GM19193 (cell line): Measurements from ENCODE around the gene MESP2.

ENCODE experiments used
- POLR2A ChIP-seq: IDR thresholded peaks from 4 replicates; pipeline ENCODE4 v1.6.1; 2011; ENCODE audit not compliant: insufficient read depth, insufficient read length; ENCODE audit errors: extremely low read depth

MESP2 gene, protein sequence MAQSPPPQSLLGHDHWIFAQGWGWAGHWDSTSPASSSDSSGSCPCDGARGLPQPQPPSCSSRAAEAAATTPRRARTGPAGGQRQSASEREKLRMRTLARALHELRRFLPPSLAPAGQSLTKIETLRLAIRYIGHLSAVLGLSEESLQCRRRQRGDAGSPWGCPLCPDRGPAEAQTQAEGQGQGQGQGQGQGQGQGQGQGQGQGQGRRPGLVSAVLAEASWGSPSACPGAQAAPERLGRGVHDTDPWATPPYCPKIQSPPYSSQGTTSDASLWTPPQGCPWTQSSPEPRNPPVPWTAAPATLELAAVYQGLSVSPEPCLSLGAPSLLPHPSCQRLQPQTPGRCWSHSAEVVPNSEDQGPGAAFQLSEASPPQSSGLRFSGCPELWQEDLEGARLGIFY

DNA sequence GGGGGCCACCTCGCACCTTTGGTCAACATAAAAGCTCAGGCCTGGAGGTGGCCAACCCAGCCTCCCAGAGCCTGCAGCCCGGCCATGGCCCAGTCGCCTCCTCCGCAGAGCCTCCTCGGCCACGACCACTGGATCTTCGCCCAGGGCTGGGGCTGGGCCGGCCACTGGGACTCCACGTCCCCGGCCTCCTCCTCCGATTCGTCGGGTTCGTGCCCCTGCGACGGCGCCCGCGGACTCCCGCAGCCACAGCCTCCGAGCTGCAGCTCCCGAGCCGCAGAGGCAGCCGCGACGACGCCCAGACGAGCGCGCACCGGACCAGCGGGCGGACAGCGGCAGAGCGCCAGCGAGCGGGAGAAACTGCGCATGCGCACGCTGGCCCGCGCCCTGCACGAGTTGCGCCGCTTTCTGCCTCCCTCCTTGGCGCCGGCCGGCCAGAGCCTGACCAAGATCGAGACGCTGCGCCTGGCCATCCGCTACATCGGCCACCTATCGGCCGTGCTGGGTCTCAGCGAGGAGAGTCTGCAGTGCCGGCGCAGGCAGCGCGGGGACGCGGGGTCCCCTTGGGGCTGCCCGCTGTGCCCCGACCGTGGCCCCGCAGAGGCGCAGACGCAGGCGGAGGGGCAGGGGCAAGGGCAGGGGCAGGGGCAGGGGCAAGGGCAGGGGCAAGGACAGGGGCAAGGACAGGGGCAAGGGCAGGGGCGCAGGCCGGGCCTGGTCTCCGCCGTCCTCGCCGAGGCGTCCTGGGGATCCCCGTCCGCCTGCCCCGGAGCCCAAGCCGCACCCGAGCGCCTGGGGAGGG, at the start of gene MESP2:
TSS of gene MESP2 (plus strand) at position 59 of the 799 bp plus-strand sequence. CDS start at position 85, 26 bp downstream.
- no peak for TF ChIP-seq POLR2A

DNA sequence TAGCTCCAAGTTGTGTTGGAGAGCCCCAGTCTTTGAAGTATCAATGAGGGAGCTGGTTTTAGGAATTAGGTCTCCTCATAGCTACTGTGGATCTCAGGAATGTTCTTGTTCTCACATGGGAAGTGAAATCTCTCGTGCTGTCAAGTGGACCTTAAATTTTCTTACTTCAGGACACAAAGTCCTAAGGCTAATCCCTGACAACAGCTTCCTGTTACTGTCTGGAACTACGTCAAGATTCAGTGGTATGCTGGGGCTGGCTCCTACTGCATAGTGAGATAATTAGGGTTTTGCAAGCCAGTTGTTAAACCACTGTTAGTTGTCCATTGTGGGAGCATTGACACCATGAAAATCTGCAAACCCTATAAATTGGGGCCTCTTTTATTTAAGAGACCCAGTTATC, 47.9 kb upstream of the MESP2 start:
- TF ChIP-seq POLR2A: no peak

DNA sequence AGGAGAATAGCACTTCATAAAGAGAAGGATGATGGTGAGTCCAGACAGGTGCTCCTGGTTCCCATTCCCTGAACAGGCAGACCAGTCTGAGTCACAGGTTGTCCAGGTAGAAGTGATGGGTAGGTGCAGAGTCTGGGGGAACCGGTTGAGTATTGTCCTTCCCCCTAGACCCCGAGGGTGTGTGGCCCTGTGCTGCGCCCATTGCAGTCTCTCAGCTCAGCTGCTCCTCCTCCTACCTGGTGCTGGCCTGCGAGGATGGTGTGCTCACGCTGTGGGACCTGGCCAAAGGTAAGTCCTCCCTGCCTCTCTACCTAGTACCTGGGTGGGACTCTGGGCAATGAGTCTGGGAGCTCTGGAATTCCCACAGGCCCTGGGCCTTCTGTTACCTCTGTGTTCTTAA, 44.9 kb upstream of the MESP2 start:
- no peak for TF ChIP-seq POLR2A

DNA sequence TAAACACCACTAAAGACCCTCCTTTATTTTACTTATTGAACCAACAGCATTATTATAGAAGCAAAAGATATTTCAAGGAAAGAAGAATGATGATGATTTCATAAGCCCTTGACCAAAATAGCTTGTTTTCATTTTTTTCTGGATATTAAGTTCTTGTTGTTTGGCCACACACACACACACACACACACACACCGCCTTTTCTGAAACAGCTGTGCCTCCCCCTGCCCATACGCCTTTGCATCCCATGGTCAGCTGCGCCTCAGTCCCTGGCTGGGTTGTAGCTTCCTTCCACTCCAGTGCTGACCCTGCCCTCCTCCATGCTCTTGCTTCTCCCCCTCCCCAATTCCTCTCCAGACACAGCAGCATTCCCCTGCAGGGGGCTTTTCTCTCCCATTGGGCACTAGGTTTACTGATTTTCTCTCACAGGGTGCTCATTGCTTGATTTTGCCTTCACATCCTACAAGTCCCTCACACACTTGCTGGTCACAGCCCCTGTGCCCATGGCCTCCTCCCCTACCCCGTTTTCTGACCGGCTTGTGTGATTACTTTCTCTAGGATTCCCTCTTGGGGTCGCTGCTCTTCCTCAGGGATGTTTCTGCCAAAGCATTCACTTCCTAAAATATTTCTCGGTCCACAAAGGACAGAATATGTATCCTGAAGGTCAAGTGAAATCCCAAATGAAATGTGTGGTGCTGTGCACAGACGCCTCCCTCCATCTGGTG, 43.5 kb upstream of the MESP2 start:
- TF ChIP-seq POLR2A: no peak

DNA sequence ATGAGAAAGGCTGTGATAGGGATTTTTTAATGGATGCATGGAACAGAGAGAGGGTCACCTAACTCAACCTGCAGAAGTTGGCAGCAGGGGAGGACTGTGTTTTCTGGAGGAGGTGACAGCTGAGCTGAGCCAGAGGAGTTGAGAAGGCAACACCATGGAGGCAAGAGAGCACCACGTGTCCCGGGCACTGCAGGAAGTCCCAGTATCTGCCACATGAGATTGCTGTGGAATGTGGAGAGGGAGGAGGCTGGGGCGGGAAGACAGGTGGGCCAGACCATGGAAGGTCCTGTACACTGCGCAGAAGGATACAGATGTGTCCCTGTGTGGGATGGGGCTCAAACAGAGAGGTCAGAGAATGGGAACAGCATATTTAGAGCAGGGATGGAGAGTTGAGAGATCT, 40.4 kb upstream of the MESP2 start:
- no peak for TF ChIP-seq POLR2A

DNA sequence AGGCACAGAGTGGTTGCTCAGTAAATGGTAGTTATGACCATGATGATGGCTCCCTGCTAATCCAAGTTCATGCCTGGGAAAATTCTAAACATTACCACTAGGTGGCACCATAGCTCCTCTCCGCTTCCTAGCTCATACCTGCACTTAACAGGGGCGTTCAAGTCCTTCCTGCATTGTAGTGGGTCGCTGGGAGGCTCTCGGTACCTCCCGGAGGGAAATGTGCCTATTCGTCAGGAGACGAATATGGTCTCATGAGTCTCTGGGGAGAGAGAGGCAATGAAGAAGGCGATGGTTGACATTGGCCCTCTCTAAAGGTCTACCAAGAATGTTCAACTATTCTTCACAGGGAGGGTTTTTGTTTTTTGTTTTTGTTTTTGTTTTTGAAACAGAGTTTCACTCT, 36.0 kb upstream of the MESP2 start:
- TF ChIP-seq POLR2A: no peak

DNA sequence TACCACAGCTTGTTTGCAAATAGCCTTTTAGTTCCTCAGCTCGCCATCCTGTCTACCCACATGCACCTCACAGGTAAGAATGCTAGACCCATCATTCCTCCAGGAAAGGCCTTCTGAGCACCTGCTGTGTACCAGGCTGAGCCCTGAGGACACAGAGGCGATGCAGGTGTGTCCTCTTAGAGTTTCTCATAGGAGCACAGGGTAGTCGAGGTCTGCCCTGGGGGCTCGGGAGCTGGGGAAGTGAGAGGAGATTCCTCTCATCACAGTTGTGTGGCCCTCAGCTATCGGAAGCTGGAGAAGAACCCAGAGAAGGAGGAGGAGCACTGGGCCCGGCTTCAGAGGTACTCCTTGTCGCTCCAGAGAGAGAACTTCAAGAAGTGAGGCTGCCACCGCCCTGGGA, 33.1 kb upstream of the MESP2 start:
- no peak for TF ChIP-seq POLR2A

DNA sequence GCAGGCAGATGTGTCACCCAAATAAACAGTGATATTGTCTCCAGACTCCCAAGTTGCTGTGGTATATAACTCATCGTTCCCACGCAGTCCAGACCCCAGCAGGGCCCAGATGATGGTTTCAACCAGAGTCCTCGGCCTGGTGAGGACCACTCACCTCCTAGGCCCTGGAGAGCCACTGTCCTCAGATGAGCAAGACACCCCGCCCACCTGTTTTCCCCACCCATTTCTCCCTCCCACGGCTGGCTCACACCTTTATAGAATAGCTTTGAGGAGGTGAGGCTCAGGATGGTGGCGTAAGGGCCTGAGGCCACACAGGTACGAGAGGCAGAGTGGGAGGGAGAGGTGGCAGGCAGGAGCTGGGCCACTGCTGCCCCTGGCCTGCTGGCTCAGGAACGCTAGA, 32.5 kb upstream of the MESP2 start:
- TF ChIP-seq POLR2A: no peak

DNA sequence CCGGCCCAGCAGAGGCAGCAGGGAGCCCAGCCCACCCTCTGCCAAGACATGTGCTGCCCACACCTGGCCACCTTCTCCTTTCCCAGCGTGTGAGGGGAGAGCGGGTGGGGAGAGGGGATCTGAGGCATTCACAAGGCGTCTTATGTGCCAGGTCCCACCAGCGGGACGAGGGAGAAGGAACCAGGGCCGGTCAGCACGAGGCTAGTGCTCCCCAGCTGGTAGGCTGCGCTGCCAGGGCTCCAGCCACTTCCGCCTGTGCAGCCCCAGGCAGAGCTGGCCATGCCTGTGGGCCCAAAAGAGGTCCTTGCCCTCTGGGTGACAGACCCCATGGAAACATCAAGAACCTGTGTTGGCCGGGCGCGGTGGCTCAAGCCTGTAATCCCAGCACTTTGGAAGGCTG, 31.0 kb upstream of the MESP2 start:
- no peak for TF ChIP-seq POLR2A

DNA sequence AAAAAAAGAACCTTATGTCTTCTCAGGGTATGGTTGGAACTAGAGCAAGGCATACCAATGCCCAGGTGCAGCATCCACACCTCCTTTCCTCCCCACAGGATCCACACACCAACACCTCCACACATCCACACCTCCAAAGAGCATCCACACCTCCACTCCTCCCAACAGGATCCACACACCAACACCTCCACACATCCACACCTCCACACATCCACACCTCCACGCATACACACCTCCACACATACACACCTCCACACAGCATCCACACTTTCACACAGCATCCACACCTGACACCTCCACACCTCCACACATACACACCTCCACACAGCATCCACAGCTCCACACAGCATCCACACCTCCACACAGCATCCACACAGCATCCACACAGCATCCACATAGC, 30.4 kb upstream of the MESP2 start:
- no peak for TF ChIP-seq POLR2A

DNA sequence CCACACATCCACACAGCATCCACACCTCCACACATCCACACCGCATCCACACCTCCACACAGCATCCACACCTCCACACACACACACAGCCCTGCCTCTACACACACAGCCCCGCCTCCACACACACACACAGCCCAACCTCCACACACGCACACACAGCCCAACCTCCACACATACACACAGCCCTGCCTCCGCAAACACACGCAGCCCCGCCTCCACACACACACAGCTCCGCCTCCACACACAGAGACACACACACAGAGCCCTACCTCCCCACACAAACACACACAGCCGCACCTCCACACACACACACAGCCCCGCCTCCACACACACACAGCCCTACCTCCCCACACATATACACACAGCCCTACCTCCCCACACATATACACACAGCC, 29.7 kb upstream of the MESP2 start:
- no peak for TF ChIP-seq POLR2A

DNA sequence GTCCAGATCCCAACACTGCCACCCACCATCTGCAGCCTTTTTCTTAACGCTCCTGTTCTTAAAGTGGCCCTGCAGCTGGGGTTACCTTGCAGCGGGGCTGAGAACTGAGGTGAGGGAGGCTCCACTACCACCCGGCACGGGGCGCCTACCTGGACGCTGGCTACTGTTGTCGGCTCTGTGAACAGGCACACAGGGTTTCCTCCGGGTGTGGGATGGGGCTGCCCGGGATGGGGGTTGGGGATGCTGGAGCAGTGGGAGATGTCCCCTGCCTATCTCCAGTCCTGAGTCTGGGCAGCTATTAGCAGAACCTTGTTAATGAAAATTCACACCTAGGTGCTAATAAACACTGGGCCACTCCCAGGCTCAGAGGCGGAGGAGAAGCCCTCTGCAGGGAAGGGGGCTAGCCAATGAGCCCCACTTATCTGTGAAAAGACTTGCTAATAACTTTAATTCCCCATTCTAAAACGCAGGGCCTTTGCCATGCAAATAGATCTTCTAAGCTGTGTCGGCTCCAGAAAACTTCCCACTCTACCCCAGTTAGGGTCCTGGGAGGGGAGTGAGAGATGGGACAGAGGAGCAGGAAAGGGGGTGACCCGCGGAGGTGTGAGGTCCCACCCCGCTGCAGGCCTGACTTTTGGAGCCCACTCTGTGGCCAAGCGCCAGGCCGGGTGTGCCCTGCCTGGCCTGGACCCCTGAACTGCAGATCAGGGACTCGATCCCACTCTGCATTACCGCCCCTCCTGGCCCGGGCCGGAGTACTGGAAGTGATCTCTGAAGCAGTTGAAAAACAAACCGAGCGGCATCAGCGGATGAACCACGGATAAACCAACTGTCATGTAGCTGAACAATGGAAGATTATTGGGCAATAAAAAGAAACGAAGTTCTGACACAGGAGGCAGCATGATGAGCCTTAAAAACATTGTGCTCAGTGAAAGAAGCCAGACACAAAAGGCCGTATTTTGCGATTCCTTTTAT, 28.1 kb upstream of the MESP2 start:
- TF ChIP-seq POLR2A: no peak

DNA sequence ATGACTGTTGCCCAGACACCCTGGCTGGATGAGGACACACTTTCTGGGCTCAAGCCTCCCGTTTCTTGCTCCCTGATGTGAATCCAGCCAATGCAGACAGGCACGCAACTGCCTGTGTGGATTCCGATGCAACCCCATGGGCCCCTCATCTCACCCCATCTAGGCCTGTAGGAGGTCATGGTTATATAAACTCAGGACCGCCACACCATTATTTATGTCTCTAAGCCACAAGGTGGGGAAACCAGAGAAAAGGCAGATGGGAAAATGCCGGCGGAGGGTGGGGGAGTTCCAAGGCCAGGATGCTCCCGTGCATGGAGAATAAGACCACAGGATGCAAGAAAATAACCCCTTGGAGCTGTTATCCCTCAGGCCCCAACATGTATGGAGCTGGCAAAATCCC, 27.1 kb upstream of the MESP2 start:
- TF ChIP-seq POLR2A: no peak

DNA sequence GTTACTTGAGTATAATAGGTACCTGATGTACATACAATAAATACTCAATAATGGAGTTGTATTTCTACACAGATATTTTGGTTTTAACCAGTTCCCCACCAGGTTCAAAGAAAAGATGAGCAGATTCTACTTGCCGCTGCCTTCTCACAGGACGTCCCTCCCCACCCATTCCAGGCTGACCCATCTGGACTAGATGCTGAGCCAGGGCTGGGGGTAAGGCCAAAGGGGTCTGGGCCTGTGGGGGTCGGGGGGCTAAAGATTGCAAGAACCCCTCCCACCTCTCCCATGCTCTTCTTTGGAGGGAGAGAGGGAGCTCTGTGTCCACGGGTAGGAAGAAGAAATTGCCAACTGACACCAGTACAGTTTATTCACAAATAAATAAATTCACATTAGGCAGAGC, 26.6 kb upstream of the MESP2 start:
- TF ChIP-seq POLR2A: no peak
